HT1080 (cell line): ENCODE results near the gene DNAH7. TPM values are rescaled to one million over a fixed set of nuclear protein-coding genes. Genes with fewer than 3 reads are reported as not detected.

Experiments
- DNase-seq: peaks from one replicate; pipeline ENCODE4 v3.0.0-alpha.2; 2015; ENCODE audit warnings: low read depth
- total RNA-seq: library from RNA; depleted of rRNA; stranded (reverse); fragments of >200 nt; shearing (Covaris generic); gene quantifications from 2 replicates; pipeline ENCODE4 v1.2.3, GENCODE V29; 2014

The DNAH7 gene
- total RNA-seq, 1 experiment from 2014 or later = 0.06 TPM

GRCh38 chr2:195864316-195864715 is 204.3 kb downstream of the DNAH7 start:
- no peak for DNase-seq

GRCh38 chr2:195863564-195863963 is 205.1 kb downstream of the DNAH7 start:
- DNase-seq = no peak

- DNase-seq = no peak
Observed at GRCh38 chr2:195863121-195863520, 205.5 kb downstream of the DNAH7 start.

GRCh38 chr2:195861821-195862220 is 206.8 kb downstream of the DNAH7 start:
- no peak for DNase-seq

GRCh38 chr2:195859513-195859912 is 209.1 kb downstream of the DNAH7 start:
- DNase-seq = no peak

GRCh38 chr2:195857132-195857531 is 211.5 kb downstream of the DNAH7 start:
- no peak for DNase-seq

- no peak for DNase-seq
Observed at GRCh38 chr2:195850764-195851163, 217.9 kb downstream of the DNAH7 start.

- no peak for DNase-seq
Observed at GRCh38 chr2:195848119-195848899, 220.3 kb downstream of the DNAH7 start.

GRCh38 chr2:195842932-195843331 is 225.7 kb downstream of the DNAH7 start:
- DNase-seq = no peak

GRCh38 chr2:195838002-195838401 is 230.6 kb downstream of the DNAH7 start:
- no peak for DNase-seq

GRCh38 chr2:195836002-195836401 is 232.6 kb downstream of the DNAH7 start:
- no peak for DNase-seq

GRCh38 chr2:195834836-195835235 is 233.8 kb downstream of the DNAH7 start:
- DNase-seq = no peak

- DNase-seq = no peak
Observed at GRCh38 chr2:195830968-195831950, 237.4 kb downstream of the DNAH7 start.

- peak; percentile 38 for DNase-seq
Observed at GRCh38 chr2:195824478-195824877, 244.2 kb downstream of the DNAH7 start.

- no peak for DNase-seq
Observed at GRCh38 chr2:195823206-195823605, 245.4 kb downstream of the DNAH7 start.

GRCh38 chr2:195821566-195821932 is 247.1 kb downstream of the DNAH7 start:
- DNase-seq = no peak

GRCh38 chr2:195820867-195821565 is 247.6 kb downstream of the DNAH7 start:
- DNase-seq = no peak

- peak; percentile 23 for DNase-seq
Observed at GRCh38 chr2:195820373-195820772, 248.3 kb downstream of the DNAH7 start.

- no peak for DNase-seq
Observed at GRCh38 chr2:195819276-195819675, 249.4 kb downstream of the DNAH7 start.

- peak; percentile 17 for DNase-seq
Observed at GRCh38 chr2:195818526-195818925, 250.1 kb downstream of the DNAH7 start.

- no peak for DNase-seq
Observed at GRCh38 chr2:195818106-195818505, 250.5 kb downstream of the DNAH7 start.

- DNase-seq = no peak
Observed at GRCh38 chr2:195815083-195815482, 253.6 kb downstream of the DNAH7 start.
